HG02970 (cell line): ENCODE measurements around the gene SLC66A1.

ENCODE experiments used
- ATAC-seq: cut with Tn5 transposase; IDR thresholded peaks from one replicate; pipeline ENCODE4 v1.9.1; 2021; ENCODE audit warnings: mild to moderate bottlenecking, moderate library complexity, moderate number of reproducible peaks; ENCODE audit not compliant: unreplicated experiment, low FRiP score

Gene SLC66A1

GRCh38 chr1:19323987-19324664 lies 12.0 kb downstream of the SLC66A1 start:
- no peak for ATAC-seq

GRCh38 chr1:19324665-19324990 lies 12.5 kb downstream of the SLC66A1 start:
- no peak for ATAC-seq

- no peak for ATAC-seq
Observed at GRCh38 chr1:19325368-19325957, 13.3 kb downstream of the SLC66A1 start.

GRCh38 chr1:19325958-19326747 lies 14.0 kb downstream of the SLC66A1 start:
- no peak for ATAC-seq

GRCh38 chr1:19326748-19327065 lies 14.6 kb downstream of the SLC66A1 start:
- ATAC-seq = no peak

- no peak for ATAC-seq
Observed at GRCh38 chr1:19327301-19327700, 15.2 kb downstream of the SLC66A1 start.

- no peak for ATAC-seq
Observed at GRCh38 chr1:19327736-19328135, 15.6 kb downstream of the SLC66A1 start.

- ATAC-seq = no peak
Observed at GRCh38 chr1:19328486-19328885, 16.4 kb downstream of the SLC66A1 start.

- ATAC-seq = no peak
Observed at GRCh38 chr1:19329188-19329587, 17.1 kb downstream of the SLC66A1 start.

- no peak for ATAC-seq
Observed at GRCh38 chr1:19329611-19330010, 17.5 kb downstream of the SLC66A1 start.

- no peak for ATAC-seq
Observed at GRCh38 chr1:19330449-19331135, 18.5 kb downstream of the SLC66A1 start.

- no peak for ATAC-seq
Observed at GRCh38 chr1:19331262-19331878, 19.2 kb downstream of the SLC66A1 start.

GRCh38 chr1:19332832-19333231 lies 20.7 kb downstream of the SLC66A1 start:
- no peak for ATAC-seq

- no peak for ATAC-seq
Observed at GRCh38 chr1:19333587-19334354, 21.6 kb downstream of the SLC66A1 start.

- ATAC-seq = no peak
Observed at GRCh38 chr1:19336543-19336942, 24.4 kb downstream of the SLC66A1 start.

- ATAC-seq = no peak
Observed at GRCh38 chr1:19337289-19337688, 25.2 kb downstream of the SLC66A1 start.

GRCh38 chr1:19338323-19338762 lies 26.2 kb downstream of the SLC66A1 start:
- no peak for ATAC-seq

- ATAC-seq = no peak
Observed at GRCh38 chr1:19339214-19339861, 27.2 kb downstream of the SLC66A1 start.

GRCh38 chr1:19340387-19340937 lies 28.3 kb downstream of the SLC66A1 start:
- no peak for ATAC-seq
